COLO668 (cell line): ENCODE data around the gene CNGA3.
"Not testable (repeated sequence)": the region's sequence is repeated elsewhere in the genome, so short reads cannot be mapped to it uniquely, and the experiment has no call there.

Source experiments
- DNase-seq: peaks from one replicate; lab custom pipeline; 2025; ENCODE audit not compliant: unreplicated experiment; lab: John Stamatoyannopoulos, UW

Gene CNGA3

DNA sequence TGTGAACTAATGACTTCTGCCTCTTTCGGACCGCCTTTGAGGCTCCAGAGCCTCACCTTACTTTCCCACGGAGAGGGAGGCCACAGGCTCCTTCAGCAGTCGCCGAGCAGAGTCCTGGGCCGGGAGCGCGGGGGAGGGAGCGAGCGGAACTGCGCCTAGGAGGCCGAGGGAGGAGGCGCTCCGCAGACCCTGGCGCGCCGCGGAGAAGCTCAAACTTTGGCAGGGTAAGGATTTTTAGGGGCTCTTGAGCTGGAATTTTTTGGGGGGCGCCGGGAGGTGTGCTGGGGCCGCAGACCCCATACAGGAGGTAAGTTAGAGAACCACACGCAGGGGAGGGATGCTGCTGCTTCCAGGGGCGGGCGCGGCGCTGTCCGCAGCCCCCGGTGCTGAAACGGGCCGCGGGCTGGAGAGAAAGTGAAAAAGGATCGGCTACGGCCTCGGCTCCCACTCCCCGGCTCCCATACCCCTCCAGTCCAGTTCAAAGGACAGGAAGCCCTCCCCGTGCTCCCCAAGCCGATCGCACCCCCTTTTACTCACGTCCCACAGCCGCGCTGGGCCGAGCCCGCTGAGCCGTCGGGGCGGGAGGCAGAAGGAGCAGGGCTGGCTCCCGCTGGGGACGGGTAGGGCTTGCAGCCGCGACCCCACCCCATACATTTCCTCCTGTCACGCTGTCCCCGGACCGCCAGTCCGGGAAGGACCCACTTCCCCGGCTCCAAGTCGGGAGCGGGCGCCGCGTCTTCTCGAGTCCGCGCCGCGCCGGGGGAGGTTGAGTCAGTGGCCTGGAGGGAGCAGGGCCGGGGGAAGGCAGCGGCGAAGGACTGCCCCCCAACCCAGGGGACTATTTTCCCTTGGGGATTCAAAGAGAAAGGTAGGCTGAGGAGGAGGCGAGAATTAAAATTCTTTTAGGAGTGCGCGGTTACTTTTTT lies at the start of gene CNGA3:
CNGA3 (plus strand) TSS at position 146 of the 926 bp plus-strand sequence. CDS start 23,520 bp downstream, outside the sequence.
- no peak for DNase-seq

- DNase-seq: no peak
Measured at GRCh38 chr2:98297817-98298682, 48.2 kb upstream of the CNGA3 start.

- no peak for DNase-seq
Measured at GRCh38 chr2:98298683-98299164, 47.5 kb upstream of the CNGA3 start.

DNA sequence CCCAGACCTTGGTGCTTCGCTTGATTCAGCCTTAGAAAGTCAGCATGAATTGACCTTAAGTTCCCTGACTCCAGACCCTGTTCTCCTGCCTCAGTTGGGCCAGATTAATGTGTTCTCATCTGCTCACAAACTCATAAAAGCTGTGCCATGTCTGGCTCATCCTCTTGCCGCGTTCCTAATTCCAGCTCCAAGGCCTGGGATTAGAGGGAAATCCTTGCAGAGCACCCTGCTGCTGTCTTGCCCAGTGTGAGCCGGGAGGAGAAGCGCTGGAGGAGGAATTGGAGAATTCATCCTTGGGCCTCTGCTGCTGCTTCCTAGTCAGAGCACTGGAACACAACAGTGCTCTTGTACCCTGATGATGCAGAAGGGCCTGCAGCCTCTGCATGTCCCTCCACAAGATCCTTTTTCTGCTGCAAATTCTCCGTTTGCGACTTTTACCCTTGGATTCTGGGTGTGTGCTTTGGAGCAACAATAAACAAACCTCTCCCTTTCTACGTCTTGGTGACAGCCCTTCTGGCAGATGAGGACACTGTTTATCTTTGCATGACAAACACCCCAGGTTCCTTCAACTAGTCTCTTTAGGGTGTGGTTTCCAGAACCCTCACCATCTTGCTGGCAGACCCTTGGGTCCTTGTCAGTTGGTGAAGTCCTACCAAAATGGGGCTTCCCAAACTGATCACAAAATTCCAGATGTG lies 46.9 kb upstream of the CNGA3 start:
- no peak for DNase-seq

DNA sequence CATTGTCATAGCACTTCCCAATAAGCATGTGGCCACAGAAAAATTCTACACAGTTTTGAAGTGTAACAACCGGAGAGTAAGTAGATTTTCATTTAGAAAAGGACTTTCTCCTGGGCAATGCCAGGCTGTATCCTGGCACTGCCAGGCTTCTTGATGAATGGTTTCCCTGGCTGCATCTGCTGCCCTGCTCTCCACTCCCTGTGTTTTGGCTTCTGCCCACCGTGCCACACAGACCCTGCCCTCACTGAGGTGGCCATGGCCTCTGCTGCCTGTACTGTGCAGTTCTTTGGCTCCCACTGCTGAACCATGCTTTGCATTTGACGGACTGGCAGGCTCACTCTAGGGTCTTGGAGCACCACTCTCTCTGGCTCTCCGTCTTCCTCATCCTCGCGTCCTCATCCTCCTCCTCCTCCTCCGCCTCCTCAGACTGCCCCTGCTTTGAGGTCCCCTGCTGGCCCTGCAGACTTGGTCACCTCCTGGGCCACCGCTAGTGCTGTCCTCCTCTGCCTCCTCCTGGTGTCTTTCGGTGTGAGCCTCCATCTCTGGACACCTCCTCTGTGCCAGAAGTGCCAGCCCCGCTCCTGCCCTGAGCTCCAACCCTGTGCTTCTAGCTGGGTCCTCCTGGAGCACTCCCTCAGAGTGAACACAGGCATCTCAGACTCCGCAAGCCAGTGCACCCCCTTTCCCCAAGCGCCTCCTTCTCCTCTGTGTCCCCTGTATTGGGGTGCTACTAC lies 45.9 kb upstream of the CNGA3 start:
- DNase-seq: no peak

DNA sequence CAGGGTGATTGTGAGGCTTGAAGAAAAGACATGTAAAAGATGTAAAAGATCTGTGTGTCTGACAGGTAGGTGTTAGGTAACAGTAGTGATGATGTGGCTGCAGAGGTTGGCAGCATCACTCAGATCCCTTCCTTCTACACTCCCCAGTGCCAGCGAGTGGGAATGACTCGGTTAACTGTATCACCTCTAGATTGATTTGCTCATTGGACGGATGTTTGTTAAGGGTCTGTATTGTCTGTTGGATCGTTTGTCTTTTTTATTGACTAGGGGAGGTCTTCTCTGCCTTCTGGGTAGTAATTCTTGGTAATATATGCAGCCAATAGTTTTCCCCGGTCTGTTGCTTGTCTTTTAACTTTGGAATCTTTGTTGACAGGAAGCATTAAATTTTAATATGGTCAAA lies 44.8 kb upstream of the CNGA3 start:
- DNase-seq: no peak

GRCh38 chr2:98307131-98307696 lies 39.0 kb upstream of the CNGA3 start:
- DNase-seq: not testable (repeated sequence)

DNA sequence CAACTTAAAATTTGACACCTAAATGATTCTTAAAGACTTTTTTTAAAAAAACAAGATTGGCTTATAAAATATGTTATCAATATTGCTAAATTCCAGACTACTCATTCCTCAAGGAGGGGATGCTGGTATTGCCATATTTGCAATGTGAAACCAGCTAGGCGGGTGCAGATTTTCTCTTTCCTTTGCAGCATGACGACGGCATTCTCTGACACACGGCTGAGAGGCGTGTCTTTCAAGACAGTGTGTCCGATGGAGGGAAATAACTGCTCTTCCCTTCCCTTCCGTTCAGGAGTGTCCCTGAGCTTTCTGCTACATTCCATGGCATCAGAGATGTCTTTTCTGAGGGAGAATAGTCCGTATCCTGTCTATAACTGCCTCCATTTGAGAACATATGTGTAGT lies 38.2 kb upstream of the CNGA3 start:
- no peak for DNase-seq

DNA sequence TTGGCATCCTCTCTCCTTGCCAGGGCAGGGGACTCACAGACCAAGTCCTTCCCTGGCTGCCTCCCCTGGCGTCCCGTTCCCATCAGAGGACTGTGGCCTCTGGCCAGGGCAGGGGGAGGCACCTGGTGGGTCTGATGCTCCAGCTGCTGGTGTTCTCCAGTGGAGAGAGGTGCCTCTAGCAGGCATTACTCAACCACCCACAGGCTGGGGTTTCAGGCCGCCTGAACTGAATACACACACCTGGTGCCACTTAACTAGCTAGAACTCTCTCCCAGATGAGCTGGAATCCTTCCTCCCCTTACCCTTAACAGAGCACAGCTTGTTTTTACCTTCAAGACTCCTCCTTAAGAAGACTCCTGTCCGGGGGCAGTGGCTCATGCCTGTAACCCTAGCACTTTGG lies 37.7 kb upstream of the CNGA3 start:
- DNase-seq: peak; percentile 52

- DNase-seq: no peak
Measured at GRCh38 chr2:98309580-98309979, 36.7 kb upstream of the CNGA3 start.

DNA sequence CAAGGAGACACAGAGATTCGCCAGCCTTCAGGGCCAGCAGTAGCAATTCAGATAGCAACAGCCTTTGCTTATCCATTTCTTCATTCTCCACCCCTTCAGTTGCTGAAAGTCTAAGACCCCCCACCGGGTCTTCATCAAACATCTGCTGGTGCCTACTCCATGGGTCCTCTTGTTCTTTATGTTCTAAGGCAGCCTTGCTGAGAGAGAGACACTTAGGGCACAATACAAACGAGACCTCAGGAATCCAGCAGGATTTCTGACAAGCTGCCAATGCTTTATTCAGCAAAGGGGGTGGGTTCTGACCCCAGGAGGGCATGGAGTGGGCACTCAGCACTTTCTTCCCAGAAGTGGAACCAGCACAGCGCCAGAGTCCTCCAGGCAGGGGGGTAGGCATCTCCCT lies 36.2 kb upstream of the CNGA3 start:
- no peak for DNase-seq

GRCh38 chr2:98311090-98311489 lies 35.2 kb upstream of the CNGA3 start:
- no peak for DNase-seq

DNA sequence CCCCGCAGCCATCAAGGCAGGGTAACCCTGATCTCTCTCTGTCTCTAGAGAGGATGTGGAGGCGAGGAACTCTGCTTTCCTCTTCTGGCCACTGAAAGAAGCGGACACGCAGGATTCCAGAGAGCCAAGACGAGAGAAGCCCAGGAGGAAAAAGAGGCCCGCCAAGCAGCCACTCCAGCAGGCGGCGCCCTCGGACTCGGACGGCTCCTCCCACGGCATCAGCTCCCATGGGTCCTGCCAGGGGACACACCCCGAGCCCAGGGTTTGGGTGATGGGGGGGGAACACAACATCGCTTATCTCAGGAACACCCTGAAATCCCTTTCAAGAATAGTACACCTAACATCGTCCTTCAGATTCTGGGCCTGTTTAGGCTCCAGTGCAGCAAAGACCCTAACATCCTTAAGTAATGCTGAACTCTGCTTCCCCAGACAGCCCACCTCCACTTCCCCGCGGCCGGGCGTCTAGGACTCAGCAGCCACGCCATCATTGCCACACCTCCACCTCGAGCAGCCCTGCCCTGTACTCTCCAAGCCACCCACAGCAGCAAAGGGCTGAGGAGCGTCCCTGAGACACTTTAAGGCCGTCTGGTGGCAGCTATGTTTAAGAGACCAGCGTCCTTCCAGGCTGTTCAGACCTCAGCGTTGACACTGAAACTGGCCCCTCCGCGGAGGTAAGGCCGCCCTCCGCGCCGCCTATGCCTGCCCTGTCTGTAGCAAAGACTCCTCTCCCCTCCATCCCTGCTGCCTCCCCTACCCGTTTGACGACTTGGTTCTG lies 34.3 kb upstream of the CNGA3 start:
- no peak for DNase-seq

DNA sequence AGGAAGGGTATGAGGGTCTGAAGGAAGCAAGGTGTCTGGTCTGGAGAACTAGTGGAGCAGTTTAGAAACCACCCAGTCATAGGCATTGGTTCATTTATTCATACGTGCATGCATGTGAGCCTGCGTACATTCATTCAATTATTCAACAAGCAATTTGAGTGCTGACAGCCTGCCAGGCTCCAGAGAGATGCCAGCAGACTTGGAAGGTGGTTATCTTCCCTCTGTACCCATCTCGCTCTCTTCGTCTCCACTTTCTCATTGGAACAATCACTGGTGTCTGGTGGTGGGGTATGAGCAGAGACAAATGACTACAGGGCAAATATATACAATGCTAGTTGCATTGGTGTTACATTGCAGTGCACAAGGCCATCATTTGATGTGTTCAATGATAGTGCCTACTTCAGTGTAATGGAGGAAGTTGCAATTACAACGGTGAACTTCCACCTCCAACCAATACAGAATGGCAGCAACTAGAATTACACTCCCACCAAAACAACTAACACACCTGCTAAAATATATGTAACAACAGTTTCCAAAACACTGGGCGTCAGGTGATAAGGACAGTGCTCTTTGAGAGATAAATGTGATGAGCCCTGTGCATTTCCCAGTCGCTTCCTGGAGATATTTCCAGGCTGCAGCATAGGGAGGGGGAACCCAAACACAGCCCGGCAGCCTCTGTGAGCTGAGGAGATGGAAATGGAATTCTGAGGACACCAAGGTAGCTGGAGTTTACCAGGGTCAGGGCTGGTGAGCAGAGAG lies 32.6 kb upstream of the CNGA3 start:
- no peak for DNase-seq

- no peak for DNase-seq
Measured at GRCh38 chr2:98314251-98314650, 32.0 kb upstream of the CNGA3 start.

DNA sequence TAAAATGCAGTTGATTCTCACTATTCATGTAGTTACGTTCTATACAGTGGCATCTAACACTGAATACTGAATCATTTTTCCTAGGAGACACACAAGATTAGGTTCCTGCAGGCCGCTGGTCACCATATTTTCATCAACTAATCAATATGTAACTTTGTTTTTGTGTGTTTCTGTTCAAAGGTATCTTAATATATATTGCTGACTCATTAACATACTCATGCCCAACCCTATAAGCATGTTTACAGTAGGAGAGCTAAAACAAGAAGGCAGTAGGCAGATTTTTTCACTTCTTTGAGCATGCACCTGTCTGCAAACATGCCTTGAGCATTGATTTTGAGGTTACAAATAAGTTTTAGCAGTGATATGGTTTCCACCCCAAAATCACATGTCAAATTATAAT lies 30.3 kb upstream of the CNGA3 start:
- no peak for DNase-seq

DNA sequence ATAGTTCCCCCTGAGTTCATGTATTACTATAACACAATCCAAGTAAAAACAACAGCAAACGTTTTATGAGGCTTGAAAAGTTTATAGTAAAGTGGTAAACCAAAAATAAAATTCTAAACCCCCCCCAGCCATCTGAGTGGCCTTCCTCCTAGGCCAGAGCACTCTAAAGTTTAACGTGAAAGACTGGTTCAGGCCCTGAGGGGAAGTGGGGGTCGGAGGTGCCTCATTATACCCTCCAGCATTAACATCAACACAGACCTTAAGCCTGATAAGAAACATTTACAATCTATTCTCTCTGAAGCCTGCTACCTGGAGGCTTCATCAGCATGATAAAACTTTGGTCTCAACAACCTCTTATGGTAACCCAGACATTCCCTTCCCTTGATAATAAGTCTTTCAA lies 29.0 kb upstream of the CNGA3 start:
- DNase-seq: no peak

DNA sequence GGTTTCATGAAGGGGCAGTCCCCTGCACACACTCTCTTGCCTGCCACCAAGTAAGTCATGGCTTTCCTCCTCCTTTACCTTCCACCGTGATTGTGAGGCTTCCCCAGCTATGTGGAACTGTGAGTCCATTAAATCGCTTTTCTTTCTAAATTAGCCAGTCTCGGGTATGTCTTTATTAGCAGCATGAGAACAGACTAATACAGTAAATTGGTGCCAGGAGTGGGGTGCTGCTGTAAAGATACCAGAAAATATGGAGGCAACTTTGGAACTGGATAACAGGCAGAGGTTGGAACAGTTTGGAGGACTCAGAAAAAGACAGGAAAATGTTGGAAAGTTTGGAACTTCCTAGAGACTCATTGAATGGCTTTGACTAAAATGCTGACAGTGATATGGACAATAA lies 26.1 kb upstream of the CNGA3 start:
- DNase-seq: not testable (repeated sequence)

- no peak for DNase-seq
Measured at GRCh38 chr2:98324181-98324580, 22.1 kb upstream of the CNGA3 start.
